IPS DF 4.7 (cell line): Measurements from ENCODE around the gene FAM234B.
A peak's percentile ranks its signal among the peaks of the same experiment; 100 is the strongest.
"Not testable (repeated sequence)": the region's sequence is repeated elsewhere in the genome, so short reads cannot be mapped to it uniquely, and the experiment has no call there.

Experiments
- DNase-seq: peaks from one replicate; pipeline ENCODE4 v3.0.0-alpha.2; 2013; ENCODE audit warnings: low spot score; ENCODE audit errors: extremely low read depth

The FAM234B gene

DNA sequence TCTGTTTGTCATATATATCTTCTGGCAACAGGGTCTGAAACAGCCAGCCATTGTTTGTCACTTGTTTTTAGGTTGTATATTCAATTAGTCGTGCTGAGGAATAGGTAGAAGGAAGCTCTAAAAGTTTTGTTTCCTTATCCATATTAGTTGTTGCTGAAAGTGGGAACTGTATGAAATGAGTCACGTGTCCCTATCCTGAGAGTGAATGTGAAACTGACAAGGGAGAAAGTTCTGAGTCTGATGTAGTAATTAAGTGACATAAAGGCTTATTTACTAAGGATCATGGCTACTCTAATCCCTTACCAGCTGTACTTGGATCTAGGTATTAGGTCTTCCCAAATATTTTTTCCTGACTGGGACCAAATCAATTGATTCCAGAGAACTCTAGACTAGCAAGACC is 16.4 kb downstream of the FAM234B start:
- DNase-seq = no peak

DNA sequence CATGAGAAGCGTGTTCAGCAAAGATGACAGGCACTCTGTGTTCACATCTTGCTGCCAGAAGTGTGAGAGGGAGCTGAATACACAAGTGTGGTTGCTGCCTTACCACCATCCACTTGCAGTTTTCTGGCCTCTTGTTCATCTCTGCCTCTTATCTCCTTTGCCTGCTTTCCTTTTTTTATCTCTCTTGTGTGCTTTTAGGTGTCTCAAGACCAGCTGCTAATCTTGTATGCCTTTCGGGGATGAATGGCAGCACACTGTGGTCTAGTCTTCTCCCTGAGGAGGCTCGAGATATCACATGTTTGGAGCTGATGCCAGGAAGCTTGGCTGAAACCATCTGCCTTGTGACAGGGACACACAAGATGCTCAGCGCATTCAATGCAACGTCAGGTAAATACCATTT is 17.2 kb downstream of the FAM234B start:
- DNase-seq = no peak

DNA sequence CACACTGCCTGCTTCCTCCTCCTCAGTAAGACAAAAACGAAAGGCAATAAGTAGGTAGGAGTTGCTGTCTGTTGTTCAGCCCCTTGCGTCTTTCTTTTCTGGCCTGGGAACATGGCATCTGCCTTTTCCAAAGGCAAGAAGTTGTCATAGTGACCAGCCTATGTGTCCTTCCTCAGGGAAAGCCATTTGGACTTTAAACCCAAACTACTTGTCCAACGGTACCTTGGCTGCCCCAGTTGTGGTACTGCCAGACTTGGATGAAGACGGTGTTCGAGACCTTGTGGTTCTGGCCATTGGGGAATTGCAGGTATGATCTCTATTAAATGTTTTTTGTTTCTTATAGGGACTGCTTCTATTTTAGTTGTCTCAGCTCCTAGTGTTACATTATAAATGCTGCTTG is 18.5 kb downstream of the FAM234B start:
- no peak for DNase-seq

DNA sequence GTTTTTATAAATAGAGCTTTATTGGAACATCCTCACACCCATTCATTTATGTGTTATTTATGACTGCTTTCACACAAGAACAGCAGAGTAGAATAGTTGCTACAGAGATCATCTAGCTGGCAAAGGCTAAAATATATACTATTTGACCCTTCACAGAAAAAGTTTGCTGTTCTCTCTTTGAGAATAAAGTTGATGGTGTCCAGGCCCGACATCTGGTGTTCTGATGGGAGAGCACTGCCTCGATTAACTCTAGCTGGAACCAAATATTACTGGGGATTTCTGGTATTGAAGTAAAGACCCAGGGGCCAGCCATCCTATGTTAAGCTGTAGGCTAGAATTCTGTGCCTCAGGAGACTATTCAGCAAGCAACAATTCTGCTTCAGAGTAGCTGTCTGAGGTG is 21.8 kb downstream of the FAM234B start:
- no peak for DNase-seq

DNA sequence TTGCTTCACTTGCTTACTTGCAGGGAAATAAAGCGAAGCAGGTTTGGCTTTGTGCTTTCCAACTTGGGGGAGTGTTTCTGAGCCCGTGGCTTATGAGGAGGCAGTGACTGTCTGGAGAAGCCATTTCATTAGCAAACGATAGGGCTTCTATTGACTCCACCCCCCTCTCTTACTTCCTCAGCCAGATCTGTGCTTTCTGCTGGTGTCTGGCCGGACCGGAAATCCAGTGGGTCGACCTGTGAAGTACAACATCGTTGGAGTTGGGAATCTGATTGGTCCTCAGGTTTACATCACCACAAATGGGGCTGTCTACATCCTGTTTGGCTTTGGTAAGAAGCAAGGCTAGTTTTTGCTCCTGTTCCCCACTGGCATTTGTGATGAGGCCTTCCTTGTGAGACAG is 22.3 kb downstream of the FAM234B start:
- no peak for DNase-seq

DNA sequence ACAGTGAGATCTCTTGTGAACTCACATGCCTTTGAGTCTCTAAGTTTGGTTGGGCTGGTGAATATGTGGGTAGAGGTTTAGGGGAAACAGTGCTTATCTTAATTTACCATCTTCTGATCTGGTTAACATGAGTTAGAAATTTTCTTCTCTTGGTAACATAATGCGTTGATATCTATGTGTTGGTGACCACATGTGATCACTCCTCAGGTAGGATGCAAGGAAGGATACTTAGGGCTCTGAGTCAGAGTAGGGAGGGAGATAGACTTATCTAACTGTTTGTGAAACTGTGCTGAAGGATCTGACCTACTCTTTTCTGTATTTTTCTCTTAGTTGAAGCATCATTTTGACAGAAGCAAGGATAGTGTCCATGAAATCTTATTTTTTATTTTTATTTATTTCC is 23.1 kb downstream of the FAM234B start:
- DNase-seq = no peak

DNA sequence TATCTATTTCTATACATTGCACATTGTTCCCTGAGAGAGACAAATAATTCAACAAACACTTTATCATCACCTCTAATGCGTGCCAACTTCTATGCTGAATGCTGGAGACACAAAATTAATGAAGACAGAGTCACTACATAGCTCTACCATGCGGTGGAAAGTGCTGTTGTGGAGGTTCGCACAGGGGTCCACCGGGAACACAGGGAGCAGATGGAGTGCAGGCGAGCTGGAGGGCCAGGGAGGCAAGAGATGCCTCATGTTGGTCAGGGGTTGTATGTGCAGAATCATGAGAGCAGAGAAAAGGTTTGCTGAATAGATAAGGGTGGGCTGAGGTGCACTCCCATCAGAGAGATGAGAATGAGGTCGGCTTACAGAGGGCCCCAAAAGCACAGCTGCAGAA is 25.2 kb downstream of the FAM234B start:
- DNase-seq = no peak

DNA sequence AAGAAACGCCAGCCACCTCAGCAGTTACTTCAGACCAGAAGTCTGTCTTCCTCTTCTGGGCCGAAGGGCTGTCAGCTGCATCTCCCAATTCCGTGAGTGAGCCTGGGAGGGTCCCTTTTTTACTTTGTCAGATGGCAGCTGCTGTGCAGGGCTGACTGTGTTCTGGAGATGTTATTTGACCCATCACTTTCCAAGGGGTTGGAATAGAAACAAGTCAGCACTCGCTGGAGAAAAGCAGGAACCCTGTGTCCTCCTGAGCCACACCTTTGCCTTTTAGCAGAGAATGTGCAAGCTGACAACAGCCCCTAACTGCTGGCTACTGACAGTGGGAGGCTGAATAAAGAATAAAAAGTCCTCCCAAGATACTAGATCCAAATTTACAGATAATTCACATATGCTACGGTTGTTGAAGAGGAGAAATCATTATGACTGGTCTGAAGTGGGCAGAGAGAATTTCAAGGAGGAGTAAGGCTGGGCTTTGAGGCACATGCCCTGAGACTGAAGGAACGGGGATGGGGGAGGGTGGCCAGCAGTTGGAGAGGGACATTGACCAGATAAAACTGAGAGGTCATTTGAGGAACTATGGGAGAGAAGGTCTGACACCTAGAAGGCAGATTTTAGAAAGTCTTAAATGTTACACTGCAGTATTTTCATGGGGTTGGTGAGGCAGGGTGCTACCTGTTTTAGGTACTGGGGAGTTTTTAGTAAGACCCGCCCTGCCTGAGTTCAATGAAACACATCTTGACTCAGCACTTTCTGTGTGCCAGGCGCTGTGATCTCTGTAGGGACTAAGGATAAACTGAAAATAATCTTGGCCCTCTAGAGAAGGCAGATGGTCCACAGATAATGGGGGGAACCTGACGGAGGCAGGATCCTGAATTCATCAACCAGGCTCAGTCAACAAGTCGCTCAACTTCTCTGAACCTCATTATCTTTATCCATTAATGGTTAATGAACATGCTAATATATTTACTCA is 27.4 kb downstream of the FAM234B start:
- no peak for DNase-seq

DNA sequence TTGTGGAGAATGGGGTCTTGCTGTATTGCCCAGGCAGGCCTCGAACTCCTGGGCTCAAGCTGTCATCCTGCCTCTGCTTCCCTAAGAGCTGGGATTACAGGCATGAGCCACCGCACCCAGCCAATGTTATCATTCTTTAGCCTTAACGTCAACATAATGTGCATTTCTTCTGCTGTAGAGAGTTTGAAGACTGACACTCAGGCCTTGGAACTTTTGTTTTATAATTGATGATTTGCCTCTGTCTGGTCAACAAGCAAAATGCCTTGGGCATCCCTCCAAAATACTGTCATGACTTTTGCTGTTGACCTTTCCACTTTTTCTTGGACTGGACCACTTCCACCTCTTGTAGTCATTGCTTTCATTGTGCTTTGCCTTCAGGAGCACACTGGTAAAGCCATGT is 29.0 kb downstream of the FAM234B start:
- no peak for DNase-seq

DNA sequence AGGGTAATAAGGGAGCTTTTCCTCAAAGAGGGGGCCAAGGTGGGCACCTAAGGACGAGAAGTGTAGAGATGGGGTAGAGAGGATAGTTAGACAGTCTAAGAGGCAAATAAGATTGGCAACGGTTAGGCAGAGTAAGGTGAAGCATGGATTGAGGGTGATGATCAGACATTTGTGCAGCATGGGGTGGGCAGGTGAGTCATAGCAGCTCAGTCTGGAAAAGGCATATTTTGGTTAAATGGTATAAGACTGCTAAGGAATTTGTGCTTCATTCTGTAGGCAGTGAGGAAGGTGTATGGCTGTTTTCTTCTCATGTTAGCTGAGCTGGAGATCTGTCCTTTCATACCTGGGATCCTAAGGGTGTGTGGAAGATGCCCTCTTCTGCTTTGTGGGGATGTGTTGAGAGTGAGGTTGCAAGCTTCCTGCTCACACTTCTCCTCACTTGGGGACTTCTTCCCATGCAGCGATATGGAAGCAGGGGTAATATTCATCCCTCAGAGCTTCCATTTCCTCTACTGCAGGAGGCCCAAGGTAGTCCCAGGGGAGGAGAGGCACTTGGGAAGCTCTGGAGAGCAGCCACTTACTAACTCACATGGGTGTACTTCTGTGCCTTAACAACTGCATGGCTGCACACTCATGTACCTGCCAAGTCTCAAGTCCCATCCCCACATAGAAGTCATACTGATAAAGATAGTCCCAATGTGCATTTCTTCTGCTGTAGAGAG is 30.4 kb downstream of the FAM234B start:
- DNase-seq = no peak

DNA sequence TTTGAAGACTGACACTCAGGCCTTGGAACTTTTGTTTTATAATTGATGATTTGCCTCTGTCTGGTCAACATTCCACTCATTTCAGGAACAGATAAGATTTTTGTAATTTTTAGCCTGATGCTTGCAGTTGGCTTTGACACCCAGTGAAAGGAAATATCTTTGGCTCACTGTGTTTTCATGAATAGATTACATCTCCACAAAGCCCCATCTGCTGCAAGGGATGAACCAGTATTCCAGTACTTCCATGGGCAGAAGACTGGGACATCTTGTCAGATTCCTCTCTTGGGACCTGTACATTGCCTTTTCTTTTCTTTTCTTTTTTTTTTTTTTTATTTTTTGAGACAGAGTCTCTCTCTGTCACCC is 30.9 kb downstream of the FAM234B start:
- DNase-seq = no peak

DNA sequence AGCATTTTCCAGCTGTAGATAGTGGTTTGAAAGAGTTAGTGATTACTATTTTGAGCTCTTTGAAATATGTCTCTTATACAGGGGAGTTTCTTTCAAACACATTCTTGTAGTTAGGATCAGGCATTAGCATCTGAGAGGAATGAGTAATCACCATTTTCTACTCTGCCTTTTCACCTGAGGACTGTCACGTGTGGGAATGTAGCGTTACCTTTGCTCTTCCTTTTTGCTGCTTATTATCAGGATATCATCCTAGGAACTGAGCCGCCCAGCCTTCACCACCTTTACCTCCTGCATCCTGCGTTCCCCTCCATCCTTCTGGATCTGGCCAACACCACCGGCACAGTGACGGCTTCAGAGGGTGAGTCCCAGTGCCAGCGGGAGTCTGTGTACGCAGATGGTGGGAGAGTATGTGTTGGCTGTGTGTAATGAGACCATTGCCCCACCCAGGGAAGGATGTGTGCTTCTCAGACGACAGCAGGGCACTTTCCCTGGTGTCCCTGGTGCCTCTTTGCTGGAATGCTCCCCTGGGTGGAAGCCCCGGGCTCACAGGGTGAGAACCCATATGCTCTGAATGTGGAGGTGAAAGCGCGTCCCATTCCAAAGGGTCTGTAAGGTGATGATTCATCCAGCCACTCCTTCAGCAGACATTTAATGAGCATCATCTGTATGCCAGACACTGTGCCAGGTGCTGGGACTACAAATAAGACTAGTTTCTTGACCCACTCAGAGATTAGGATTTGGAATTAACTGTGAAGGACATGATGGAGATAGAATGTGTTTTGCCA is 31.8 kb downstream of the FAM234B start:
- no peak for DNase-seq

DNA sequence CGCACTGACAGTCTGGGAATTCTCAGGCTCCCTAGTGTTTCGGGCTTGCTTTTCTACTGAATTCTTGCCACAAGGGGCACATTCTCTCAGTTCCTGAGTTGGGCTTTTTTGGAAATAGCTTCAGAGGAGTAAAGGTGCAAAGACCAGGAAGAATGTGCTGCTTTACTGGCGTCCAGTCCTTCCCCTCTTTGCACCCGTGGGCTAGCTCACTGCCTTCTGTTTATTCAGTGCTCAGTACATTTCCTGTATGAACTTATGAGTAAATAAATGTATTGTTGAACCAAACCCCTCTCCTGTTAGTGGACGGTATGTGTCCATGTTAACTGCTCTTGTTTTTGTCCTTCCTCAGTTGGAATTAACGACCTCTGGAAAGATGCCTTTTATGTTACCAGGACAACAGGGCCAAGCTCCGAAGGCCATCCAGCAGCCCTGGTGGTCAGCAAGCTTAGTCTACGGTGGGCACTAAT is 35.3 kb downstream of the FAM234B start:
- DNase-seq = no peak

DNA sequence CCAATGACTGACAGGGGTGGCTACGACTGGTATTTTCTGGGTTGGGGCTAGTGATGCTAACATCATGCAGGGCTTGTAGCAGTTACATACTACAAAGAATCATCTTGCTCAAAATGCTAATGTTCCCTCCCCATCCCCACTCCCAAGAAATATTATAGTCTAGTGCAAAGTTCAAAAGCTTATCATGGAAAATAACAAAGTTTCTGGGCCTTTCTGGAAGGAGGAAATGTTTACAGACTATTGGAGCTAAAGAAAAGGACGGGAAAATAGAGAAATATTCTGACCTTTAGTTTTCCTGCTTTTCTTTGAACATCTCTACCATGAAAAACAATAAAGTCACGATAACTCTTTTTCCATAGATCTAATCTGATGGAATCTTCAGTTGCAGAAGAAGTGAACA is 36.1 kb downstream of the FAM234B start:
- DNase-seq = no peak

DNA sequence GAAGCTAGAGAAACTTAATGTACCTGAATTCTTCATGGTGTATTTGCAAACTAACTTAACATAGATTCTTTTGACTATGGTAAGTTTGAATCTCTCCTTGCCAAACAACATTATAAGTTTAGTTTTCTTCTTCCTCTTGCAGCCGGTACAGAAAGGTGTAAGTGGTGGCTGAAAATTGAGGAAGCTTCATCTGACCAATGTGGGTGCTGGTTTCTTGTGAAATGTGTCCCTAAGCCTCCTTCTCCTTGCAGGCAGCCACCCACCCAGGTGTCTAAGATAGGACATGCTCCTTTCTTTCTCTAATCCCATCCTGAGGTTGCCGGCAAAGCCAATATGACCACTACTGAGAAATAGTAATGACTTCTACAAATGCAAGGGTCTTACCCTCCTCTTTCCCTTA is 38.7 kb downstream of the FAM234B start:
- no peak for DNase-seq

DNA sequence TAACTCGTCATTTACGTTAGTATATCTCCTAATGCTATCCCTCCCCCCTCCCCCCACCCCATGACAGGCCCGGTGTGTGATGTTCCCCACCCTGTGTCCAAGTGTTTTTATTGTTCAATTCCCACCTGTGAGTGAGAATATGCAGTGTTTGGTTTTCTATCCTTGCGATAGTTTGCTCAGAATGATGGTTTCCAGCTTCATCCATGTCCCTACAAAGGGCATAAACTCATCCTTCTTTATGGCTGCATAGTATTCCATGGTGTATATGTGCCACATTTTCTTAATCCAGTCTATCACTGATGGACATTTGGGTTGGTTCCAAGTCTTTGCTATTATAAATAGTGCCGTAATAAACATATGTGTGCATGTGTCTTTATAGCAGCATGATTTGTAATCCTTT is 39.5 kb downstream of the FAM234B start:
- DNase-seq = not testable (repeated sequence)

DNA sequence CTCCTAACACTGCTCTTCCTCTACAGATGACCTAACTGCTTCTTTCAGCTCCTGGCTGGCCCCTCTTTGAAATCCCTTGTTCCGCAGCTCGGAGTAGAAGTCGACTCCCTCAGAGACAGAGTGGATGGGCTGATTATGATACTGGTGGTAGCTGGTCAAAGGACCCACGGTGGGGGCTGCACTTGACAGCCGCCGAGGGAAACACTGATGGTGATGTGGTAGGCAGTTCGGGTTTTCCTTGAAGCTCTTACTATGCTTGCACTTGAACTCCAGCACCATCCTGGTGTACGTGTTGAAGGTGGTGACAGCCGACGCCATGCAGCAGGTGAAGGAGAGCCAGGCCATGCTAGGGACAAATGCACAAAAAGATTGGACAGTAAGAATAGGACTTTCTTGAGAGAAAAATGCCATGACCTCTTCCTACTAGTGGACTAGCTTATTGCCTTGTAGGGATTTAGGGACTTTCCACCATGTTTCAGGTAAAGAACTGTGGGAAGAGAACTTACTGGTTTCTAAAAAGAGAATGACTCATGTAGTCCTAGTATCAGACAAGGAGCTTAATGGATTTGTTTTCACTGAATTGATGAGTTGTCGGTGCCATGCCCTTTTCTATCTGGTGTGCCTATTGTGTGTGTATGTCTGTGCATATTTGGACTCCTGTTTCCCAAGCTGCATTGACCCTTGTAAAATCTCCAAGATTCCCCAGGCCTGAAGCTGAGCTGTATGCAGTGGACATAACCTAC is 40.9 kb downstream of the FAM234B start:
- no peak for DNase-seq

DNA sequence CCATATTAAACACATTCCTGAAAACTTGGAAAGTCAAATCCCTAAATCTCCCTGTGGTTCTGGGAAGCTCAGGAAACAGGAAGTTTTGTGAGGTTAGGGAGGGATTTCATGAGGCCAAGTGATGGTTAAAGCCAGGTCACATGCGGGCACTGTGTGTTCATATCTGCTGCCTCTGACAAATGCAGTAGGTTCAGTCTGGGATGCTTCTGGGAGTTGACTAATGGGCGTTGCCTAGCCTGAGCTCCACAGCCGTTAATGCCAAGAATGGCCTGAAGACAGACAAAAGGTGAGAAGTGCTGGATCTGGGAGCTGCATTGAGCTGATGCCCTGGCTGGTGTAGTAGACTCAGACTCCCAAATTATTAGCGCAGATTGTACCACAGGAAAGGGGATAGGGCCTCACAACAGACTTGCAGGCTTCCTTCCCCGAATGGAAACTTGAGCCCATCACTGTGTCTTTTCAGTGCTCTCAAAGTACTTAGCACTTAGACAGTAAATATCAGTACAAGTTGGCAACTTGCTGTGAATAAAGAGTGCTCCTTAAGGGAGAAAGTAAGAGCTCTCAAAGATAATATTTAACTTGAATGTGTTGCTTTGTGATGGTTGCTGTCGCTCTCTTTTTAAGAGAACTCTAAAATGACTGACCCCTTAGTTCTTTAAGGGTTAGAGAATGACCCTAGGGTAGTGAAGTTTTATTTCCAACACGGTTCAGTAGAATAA is 41.9 kb downstream of the FAM234B start:
- DNase-seq = no peak

DNA sequence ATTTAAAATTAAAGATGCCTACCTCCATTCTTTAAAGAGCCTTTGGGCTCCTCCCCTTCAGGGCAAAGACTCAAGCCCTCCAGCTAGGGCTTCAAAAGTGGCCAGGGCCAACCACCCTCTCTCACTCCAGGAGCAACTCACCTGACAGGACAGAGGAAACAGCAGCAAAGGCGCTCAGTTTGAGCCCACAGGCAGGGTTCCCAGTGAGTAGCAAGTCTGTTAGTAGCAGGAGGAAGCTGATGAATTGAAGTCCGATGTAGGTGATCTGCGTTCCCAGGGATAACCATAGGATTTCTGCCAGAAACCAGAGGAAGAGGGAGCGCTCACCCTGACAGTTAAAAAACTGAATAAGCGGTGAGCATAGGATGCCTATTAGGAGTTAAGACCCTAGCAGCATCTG is 43.6 kb downstream of the FAM234B start:
- DNase-seq = no peak

DNA sequence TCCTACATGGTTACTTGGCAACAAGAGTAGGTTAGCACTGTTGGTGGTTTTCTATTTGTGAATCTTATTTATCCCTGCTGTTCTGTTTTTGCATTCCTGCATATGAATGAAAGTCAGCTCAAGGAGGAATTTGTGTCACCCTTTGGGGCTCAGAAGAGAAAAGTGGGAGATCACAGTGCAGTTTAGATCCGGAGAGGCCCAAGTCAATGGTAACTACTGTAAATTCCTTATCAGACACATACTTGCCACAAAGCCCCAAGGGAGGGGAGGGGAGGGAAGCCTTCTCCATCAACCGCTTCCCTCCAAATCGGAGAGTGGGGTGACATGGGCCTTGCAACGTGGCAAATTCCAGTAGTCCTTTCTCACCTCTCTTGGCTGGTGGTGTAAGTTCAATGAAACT is 44.3 kb downstream of the FAM234B start:
- peak; percentile 79 for DNase-seq

DNA sequence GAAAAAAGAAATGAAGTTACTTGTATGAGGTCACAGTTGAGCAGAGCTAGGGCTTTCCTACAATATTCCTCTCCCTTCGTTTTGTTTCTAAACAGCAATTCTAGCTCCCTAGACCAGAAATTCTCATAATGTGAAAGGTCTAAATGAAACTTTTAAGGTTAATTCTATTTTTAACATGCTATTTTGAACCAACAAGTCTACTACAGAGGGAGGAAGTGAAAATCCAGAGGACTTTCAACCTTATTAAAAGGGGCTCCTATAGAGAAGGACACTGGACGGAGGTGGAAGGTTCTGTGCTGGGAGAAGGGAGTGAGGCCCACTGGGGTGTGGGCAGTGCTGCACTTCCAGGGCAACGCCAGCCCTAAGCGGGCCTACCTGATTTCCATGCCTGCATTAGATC is 45.9 kb downstream of the FAM234B start:
- DNase-seq = no peak
